SW480 (cell line): Measurements from ENCODE around the gene PTPRH.
"Not testable (repeated sequence)": the region's sequence is repeated elsewhere in the genome, so short reads cannot be mapped to it uniquely, and the experiment has no call there.

ENCODE experiments used
- DNase-seq: peaks from one replicate; pipeline ENCODE4 v3.0.0-alpha.2; 2016; ENCODE audit warnings: low spot score

Gene PTPRH

DNA sequence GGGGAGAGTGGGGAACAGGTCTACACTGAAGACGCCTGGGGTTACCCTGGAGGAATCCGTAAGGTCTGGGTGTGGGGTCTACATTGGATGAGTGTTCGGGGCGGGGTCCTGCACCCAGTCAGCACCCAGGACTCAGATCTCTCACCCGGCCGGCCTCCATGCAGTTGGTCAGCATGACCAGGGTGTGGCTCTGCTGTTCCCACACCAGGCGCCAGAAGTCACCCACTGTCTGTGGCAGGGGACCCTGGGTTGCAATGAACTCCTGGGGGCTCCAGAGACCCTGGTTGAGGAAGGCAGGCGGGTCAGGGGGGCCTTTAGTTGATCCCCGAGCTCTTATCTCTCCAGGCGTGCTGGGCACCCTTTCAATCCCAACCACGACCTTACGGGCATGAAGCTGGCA lies 23.2 kb downstream of the PTPRH start:
- DNase-seq = no peak

DNA sequence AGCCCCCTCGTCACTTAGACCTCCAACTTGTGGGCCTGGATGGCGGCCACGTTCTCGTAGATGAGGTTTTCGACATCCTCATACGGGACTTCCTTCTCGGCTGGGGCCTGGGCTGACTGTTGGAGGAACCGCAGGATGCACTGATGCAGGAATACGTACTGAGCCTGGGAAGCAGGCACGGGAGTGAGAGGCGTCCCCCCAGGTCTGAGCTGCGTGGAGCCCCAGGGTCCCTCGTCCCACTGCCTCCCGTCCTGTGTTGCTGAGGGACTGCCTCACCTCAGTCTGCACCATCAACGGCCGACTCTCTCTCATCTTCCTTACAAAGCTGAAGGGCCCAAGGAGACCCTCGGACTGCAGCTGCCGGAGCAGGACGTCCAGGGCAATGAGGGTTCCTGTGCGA lies 27.6 kb downstream of the PTPRH start:
- no peak for DNase-seq

DNA sequence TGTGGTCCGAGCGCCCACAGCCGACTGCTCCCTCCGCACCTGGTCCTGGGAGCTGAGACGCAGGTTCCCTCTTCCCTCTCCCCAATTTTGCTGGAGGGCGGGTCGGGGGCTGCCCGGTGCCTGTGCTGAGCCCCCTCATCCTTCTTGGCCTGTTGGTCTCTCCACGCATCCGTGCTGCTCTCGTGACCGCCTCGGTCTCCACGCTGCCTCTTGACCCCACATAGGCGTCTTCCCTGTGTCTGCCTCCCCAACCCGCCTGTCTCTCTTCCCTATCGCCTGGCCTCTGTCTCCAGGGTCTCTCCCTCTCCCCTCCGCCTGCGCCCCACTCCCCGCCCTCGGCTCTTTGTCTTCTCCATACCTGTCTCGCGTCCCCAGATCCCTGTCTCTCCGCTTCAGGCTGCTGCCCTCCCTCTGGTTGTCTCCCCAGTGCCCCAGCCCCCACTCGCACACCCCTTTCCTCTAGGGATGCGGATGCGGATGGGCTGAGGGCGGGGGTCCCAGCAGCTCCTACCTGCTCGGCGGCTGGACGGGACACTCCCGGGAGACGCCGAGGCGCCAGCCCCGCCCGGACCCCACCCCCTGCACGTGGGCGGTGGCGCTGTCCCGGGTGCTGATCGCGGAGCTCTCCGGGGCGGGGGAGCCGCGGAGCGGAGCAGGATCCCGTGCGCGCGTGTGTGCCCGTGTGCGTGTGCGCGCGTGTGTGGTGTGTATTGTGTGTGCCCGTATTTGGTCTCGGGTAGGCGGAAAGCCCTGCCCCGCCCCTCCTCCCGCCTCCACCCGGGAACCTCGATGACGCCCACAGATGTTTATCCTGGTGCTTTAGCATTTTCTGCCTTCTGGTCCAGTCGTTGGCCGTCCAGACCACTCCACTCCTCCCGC lies 29.5 kb downstream of the PTPRH start, which contains the start of gene SYT5:
Gene SYT5 (minus strand): TSS at position 684 of the 879 bp plus-strand sequence. CDS start 1,248 bp downstream, outside the sequence.
- no peak for DNase-seq

DNA sequence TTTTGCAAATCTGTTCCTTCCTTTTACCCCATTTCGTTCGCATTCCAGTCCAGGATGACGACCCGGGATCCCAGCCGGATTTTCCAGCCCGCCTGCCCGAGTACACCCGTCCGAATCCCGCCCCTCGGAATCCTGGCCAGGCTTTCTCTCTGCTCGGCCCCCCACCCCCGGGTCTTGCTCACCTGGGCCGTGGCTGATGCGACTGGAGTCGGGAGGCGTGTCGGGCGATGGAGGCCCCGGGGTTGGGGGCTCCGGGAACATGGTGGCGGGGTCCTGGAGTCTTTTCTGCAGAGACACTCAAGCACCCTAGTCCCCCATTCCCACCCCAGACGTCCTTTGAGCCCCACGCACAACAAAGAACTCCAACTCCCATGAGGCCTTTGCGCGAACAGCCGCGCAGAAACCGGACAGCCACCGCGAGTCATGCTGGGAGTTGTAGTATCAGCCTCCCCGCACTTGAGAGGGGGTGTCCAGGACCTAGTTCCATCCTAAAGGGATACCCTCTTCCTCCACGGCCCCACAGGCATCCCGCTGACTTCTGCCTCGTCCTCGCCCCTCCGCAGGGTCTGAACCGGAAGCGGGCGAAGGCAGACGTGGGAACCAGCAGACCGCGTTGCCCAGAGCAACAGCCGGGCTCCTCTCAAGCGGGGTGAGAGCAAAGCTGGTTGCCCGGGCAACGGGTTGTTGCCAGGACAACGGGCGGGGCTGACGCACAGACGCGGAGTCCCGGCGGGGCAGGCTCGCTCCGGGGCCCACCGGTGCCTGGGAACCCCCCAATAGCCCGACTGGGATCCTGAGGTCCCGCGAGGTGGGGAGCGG lies 30.3 kb downstream of the PTPRH start:
- peak; percentile 80 for DNase-seq

DNA sequence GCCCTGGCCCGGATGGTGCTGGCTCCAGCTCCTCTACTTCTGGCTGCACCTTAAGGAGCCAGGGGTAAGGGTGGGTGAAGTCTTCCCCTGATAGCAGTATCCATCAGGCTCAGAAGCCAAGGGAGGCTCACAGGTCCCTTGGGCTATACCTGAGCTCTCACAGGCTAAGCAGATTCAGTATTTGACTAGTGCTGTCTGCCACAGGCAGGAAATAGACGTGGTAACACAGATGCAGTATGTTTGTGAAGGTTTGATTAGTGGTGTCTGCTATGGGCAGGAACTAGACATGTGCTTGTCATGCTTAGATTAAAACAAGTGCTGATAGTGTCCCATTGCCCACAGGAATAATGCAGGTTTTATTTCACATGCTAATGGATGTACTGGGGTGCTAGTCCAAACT lies 33.2 kb downstream of the PTPRH start:
- peak; percentile 48 for DNase-seq

DNA sequence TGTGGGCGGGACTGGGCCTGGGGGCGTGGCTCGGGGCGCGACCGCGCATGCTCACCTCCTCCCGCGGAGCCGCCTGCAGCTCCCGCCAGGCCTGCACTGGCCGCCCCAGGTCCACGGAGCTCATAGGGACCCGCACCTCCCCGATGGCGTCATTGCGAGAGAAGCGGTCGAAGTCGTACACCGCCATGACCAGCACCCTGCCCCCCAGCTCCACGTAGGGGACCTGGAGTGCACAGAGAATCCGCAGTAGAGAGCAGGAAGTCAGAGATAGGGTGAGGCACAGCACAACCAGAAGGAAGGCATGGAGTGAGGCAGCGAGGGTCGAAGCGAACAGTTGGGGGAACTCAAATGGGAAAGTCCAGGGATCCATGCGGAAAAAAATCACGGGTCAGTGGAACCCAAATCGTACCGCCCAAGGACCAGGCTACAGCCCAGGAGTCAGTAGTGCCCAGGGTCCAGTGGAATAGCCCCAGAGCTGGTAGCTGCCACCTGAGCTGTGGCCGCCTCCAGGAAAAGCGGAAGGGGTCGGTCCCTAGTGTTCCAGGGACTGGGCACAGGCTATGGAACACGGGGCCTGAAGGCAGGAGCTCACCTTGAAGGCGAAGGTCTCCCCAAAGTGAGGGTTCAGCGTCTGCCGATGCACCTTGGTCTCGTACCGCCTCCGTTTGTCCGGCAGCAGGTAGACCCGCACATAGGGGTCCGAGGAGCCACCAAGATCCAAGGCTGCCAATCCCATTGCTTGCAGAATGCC lies 34.0 kb downstream of the PTPRH start:
- DNase-seq = no peak

DNA sequence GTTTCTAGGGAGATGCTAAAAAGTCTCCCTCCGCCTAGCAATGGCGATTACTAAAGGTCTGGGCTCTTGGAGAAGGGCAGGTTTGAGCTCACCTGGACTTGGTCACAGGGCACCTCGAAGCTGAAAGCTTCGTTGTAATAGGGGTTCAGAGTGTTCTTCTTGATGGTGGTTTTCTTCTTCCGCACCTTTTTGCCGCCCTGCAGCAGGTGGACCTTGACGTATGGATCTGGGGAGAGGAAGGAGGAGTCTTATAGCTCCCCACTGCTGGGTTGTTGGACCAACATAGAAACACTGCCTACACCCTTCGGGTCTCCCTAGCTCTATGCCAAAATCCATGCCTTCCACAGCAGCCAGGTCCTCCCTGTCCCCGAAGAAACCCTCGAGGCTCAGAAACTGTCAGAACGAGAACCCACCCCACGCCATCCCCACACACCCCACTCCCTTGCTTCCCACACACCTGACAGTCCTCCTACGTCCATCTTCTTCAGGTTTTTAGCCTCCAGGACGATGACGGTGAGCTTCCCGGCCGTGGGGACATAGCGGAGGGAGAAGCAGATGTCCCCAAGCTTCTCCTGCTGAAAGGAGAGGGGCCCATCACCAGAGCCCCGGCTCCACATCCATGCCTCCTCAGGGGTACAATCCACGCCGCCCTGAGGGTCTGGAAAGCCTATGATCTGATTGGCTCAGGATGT lies 34.7 kb downstream of the PTPRH start:
- DNase-seq = no peak

DNA sequence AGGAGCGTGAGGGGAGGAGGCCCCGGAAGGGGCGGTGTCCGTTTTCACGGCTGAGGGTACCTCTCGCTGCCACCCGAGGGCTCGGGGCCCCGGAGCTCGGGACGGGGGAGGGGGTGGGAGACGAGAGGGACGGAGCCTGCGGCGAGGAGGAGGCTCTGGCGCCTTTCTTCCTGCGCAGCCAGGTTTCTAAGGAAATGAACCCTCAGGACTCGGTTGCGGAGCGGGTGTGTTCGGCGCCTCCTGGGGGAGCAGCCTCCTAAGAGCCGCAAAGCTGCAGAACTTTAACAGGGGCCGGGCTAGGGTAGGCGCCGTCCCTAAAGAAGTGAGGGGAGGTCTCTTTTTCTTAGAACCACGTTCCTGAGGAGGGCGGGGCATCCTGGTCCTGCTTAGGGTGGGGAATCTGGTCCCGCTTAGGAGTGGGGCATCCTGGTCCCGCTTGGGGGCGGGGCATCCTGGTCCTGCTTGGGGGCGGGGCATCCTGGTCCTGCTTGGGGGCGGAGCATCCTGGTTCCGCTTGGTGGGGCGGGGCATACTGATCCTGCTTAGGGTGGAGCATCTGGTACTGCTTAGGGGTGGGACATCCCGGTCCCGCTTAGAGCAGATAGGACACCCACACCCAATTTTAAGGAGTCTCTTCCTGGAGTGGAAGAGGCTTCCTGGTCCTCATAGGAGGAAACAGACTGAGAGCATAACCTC lies 35.4 kb downstream of the PTPRH start:
- peak; percentile 77 for DNase-seq

DNA sequence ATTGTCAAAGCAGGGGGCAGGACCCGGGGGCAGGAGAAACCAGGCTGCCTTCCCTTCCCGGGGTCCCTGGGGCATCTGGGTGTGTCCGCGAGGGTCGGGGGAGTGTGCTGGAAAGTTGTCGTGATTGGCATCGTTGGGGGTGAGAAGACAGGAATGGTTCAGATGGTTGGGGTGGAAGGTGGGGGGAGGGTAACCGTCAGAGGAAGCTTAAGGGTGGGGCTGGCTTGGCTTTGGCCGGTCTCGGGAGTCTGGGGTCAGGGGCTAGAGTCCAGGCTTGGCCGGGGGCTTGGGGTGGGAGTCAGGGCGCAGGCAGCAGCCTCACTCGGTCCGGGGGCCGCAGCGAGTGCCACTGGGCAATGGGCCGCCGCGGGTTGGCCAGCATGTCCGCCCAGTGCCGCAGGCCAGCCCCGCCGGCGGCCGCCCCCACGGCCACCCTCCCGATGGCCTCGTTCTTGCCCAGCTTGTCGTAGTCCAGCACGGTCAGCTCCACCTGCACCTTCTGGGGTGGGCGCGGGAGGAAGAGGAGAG lies 36.1 kb downstream of the PTPRH start:
- no peak for DNase-seq

DNA sequence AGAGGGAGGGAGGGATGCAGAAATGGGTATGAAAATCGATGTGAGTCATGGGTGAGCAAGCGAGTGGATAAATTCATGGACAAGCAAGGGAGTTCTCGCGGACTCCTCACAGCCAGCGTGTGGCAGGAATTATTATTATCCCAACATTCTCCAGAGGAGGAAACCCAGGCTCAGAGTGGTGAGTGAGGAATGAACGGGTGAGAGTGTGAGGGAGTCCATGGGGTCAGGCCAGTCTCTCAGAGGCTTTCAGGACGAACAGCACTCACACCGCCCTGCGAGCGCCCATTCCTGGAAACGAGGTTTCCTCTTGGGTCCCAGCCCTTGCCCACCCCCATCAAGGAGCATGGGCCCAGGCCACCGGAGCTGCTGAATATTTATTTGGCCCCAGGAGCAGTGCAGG lies 36.6 kb downstream of the PTPRH start:
- peak; percentile 44 for DNase-seq

DNA sequence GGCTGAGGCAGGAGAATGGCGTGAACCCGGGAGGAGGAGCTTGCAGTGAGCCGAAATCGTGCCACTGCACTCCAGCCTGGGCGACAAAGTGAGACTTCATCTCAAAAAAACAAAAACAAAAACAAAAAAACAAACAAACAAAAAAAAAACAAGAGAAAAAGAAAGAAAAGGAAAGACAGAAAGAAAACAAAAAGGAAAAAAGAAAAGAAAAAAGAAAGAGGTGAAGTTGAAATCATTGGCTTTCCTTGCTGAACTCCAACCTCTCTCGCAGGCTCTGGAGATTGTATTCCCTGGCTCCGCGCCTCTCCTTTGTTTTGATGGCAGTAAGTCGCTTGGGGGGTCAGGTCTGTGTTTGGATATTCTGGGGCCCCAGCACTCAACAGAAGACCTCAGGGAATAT lies 37.0 kb downstream of the PTPRH start:
- not testable (repeated sequence) for DNase-seq

DNA sequence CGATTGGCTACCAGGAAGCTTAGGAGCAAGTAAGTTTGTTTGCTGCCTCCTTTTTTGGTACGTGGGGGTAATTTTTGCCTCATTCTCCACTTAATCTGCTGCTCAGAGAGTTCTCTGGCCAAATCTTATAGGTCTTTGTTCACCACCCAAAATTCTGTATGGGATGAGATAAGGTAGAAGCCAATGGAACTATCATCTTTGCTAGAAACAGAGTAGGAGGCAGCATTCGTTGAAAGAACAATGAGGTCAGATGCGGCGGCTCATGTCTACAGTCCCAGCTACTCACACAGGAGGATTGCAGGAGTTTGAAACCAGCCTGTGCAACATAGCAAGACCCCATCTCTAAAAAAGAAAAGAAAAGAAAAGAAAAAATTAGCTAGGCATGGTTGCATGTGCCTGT lies 37.9 kb downstream of the PTPRH start:
- no peak for DNase-seq

DNA sequence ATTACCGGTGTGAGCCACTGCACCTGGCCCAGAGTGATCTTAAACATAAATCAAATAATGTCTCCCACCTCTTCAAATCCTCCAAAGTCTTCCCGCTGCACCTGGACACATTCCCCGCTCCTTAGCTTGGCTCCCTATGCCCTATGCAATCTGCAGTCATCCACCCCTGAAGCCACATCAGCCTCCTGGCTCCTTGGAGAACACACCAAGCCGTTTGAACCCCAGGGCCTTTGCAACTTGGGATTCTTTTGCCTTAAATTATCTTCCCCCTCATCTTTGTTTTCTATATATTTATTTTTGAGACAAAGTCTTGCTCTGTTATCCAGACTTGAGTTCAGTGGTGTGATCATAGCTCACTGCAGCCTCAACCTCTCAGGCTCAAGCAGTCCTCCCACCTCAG lies 40.2 kb downstream of the PTPRH start:
- DNase-seq = no peak

DNA sequence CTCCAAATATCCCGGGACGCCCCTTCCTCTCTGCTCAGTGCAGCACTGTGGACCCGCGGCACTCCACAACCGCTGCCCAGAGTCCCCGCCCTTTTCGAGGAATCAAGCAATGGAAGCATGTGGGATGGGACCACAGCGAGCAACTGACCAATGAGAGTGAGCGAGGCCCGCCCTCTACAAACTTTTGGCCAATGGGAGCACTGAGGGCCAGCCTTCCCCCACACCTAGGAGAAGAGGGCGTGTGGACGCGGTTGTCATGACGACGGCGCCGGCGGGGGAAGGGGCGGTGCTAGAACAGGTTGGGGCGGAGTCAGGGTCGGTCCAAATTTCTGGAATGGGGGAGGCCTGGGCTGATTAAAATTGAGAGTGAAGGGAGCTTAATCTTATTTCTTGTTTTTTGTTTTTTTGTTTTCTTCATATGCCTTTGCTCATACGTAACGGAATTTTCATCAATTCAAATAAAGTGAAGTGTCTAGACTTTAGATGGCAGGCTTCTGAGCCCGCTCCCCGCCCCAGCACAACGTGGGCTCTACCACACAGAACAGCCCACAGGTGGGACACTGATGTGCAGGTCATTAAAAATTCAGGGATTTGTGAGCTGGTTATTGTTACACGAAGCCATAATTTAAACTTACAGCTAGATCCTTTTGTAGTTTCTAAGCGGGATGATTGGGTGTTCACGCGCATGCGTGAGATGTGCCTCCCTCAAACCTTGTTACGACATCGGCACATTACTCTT lies 42.6 kb downstream of the PTPRH start, which contains the start of gene DNAAF3:
Gene DNAAF3 (minus strand): TSS at position 84 of the 739 bp plus-strand sequence. CDS start 200 bp downstream, outside the sequence.
- DNase-seq = peak; percentile 100

DNA sequence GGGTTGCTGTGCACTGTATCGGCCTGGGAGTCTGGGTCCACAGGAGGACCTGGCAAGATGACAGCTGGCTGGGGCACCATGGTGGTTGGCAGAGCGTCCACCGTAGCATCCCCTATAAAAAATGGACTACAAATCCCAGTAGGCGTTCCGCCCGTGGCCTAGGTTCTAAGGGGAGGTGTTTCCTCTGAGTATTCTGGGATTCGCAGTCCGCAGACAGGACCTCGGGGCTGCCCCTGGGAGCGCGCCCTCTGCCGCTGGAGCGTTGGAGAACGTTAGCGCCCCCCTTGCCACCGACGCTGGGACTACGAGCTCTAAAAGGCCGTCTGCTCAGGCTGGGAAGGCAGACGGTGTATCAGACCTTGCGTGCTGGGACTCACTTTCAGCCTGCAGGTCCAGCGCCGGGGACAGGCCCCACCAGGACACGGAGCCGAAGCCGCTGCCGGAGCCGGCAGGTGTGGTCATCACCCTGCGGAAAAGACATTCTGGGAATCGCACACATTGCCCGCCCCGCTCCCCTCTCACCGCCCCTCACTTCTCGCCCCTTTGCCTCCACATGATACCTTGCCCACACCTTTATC lies 43.3 kb downstream of the PTPRH start:
- peak; percentile 98 for DNase-seq

DNA sequence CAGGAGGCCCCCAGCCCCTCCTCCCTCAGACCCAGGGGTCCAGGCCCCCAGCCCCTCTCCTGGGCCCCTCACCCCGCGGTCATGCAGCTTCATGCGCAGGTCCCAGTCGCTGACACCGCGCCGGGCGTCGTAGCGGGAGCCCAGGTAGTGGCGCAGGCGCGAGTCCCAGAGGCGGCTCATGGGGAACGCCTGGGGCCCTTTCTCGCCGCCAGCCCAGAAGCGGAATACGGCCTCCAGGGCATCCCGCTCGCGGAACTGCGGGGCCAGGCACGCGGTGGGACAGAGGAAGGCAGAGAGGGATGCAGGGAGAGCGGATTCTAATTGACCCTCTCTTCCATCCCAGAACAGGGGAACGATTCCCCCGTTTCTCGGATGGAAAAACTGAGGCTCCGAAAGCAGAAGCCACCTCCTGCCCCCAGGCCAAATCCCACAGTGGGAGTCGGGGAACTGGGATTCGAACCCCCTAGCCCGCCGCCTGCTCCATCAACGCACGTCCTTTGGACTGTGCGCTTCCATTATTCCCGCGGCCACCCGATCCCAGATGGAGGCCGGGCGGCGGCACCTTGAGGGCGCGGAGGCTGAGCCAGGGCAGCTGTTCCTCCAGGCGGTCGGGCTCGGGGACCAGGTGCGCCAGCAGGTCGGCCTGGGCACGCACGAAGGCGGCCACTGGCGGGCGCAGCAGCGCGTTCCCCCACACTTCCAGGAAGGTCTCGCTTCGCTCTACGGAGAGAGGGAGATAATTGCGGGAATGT lies 47.6 kb downstream of the PTPRH start:
- no peak for DNase-seq

DNA sequence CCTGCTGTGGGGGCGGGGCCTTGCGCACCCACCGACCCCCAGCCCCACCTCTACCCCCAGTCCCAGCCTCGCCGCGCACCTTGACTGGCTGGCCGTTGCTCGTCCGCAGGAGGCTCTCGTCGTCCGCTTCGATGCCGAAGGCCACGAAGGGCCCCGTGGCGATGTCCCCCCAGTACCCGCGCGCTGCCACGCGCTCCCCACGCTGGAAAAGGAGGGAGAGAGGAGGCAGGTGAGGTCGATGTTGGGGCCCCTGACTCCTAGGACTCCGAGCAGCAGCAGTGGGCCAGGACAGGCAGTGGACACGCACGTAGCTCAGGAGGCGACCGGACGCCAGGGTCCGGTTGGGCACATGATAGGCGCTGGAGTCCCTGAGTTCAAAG lies 48.3 kb downstream of the PTPRH start:
- no peak for DNase-seq

DNA sequence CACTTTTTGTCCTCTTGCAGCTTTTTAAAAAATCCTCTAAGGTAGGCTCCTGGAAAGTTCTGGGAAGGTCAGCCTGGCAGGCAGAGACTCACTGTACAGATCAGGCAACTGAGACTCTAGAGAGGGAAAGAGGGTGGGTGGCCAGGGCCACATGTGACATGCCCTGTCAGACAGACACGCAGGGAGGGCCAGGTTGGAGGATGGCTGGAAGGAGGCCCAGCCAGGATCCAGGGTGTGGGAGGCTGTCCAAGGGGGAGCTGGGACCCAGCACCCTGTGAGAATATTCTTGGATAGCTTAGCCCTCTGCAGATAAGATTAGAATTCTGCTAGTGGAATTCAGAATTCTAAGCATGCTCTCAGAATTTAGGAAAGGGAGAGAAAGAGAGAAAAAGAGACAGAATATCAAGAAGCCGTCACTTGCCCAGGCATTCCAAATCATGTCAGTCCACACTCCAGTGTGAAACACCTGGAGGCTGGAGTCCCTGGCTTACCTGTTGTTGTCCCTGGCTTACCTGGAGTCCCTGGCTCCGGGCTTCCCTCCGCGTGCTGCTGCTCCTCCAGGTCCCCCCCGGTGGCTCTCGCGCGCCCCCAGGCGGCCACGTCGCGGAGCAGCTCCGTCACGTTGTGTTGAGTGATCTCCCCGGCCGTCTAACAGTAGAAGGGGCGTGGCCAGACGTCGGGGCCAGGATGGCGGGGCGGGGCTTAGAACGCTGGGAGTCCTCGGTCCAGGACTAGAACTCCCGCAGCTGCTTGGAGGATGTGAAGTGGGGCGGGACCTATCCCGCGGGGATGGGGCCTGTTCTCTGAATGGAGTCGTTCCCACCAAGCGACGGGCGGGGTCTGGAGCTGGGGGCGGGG lies 48.9 kb downstream of the PTPRH start:
- peak; percentile 95 for DNase-seq
